RWPE2 (cell line): ENCODE data around the gene SLC24A3.

Experiments used
- ATAC-seq: fragments of 200-7000 bp; cut with Tn5 transposase; 3 replicates; pipeline ENCODE4 v1.9.1; 2021; ENCODE audit warnings: low read depth
- DNase-seq: peaks from one replicate; pipeline ENCODE4 v3.0.0-alpha.2; 2020; ENCODE audit warnings: low spot score
- H3K27ac ChIP-seq: fragments of 450-650 bp; 2 replicates; pipeline ENCODE4 v1.5.1; 2017; ENCODE audit warnings: mild to moderate bottlenecking; ENCODE audit not compliant: poor library complexity, severe bottlenecking
- H3K27me3 ChIP-seq: fragments of 250-450 bp; sonication (Bioruptor Pico); 2 replicates; pipeline ENCODE4 v1.5.1; 2021; ENCODE audit warnings: mild to moderate bottlenecking, moderate library complexity; ENCODE audit not compliant: insufficient read depth, poor library complexity, severe bottlenecking
- H3K36me3 ChIP-seq: fragments of 250-450 bp; sonication (Bioruptor Pico); 2 replicates; pipeline ENCODE4 v1.5.1; 2020; ENCODE audit warnings: low read depth, mild to moderate bottlenecking, moderate library complexity
- H3K4me1 ChIP-seq: fragments of 250-450 bp; sonication (Bioruptor Pico); 2 replicates; pipeline ENCODE4 v1.5.1; 2021; ENCODE audit warnings: mild to moderate bottlenecking, moderate library complexity; ENCODE audit not compliant: insufficient read depth, poor library complexity, severe bottlenecking
- H3K4me3 ChIP-seq: fragments of 250-450 bp; sonication (Bioruptor Pico); 2 replicates; pipeline ENCODE4 v1.5.1; 2021; ENCODE audit warnings: mild to moderate bottlenecking, moderate library complexity; ENCODE audit not compliant: severe bottlenecking
- H3K9me3 ChIP-seq: fragments of 250-450 bp; sonication (Bioruptor Pico); 2 replicates; pipeline ENCODE4 v1.5.1; 2021; ENCODE audit warnings: mild to moderate bottlenecking, moderate library complexity; ENCODE audit not compliant: severe bottlenecking
- CTCF ChIP-seq: fragments of 450-650 bp; IDR thresholded peaks from one replicate; pipeline ENCODE4 v1.5.1; 2017; ENCODE audit warnings: mild to moderate bottlenecking, moderate library complexity; ENCODE audit not compliant: poor library complexity, severe bottlenecking

SLC24A3 gene

GRCh38 chr20:19440660-19441527 lies 228.5 kb downstream of the SLC24A3 start:
- DNase-seq (no peak), ATAC-seq (no peak)
- Histone ChIP-seq H3K4me3 (no peak overlapping the region), H3K36me3 (no peaks in the 10 kb centered on the region), H3K27ac (no peak overlapping the region), H3K9me3 (no peaks in the 10 kb centered on the region), H3K27me3 (peaks cover 12% of the 10 kb centered on the region), H3K4me1 (no peaks in the 10 kb centered on the region)
- TF ChIP-seq CTCF, result no peak

GRCh38 chr20:19446246-19446645 lies 233.8 kb downstream of the SLC24A3 start:
- no peaks in the 10 kb centered on the region for H3K36me3 ChIP-seq
- TF ChIP-seq CTCF, result no peak
- H3K9me3 ChIP-seq, result no peaks in the 10 kb centered on the region
- H3K27me3 ChIP-seq, result peaks cover 7% of the 10 kb centered on the region
- no peaks in the 10 kb centered on the region for H3K4me1 ChIP-seq
- DNase-seq (no peak), ATAC-seq (no peak)
- no peak overlapping the region for H3K4me3 ChIP-seq
- H3K27ac ChIP-seq, result no peak overlapping the region

GRCh38 chr20:19448632-19449031 lies 236.2 kb downstream of the SLC24A3 start:
- Histone ChIP-seq H3K27me3 (no peaks in the 10 kb centered on the region), H3K4me1 (no peaks in the 10 kb centered on the region), H3K36me3 (no peaks in the 10 kb centered on the region), H3K27ac (no peak overlapping the region), H3K9me3 (no peaks in the 10 kb centered on the region), H3K4me3 (no peak overlapping the region)
- DNase-seq (no peak), ATAC-seq (0 out of 3 replicates have a peak, but pooled peaks have one; percentile 19)
- TF ChIP-seq CTCF, result no peak

- Histone ChIP-seq H3K27ac (no peak overlapping the region), H3K4me3 (no peak overlapping the region), H3K36me3 (no peaks in the 10 kb centered on the region), H3K9me3 (no peaks in the 10 kb centered on the region), H3K4me1 (no peaks in the 10 kb centered on the region), H3K27me3 (no peaks in the 10 kb centered on the region)
- ATAC-seq (no peak), DNase-seq (no peak)
- TF ChIP-seq CTCF, result no peak
These were observed 236.6 kb downstream of the SLC24A3 start for GRCh38 chr20:19449051-19449450.
